Measurements from ENCODE around the gene GIPC1.
A peak's percentile ranks its signal among the peaks of the same experiment; 100 is the strongest.

Gene GIPC1

GRCh38 chr19:14449321-14449720 lies 46.6 kb downstream of the GIPC1 start:
- no peak overlapping the region for H3K27ac Mint-ChIP-seq
- no peak for TF ChIP-seq CTCF (IDR thresholded peaks at IDR 0.05; ENCODE audit: unreplicated experiment in 3 of 3)
- H3K9me3 Mint-ChIP-seq: no peaks in the 10 kb centered on the region
- no peaks in the 10 kb centered on the region for H3K27me3 Mint-ChIP-seq (ENCODE audit: low read depth)
- no peaks in the 10 kb centered on the region for H3K4me1 Mint-ChIP-seq
- no peak overlapping the region for H3K4me3 Mint-ChIP-seq
- H3K36me3 Mint-ChIP-seq (ENCODE audit: low read depth): peaks cover 56% of the 10 kb centered on the region

GRCh38 chr19:14446336-14447036 lies 49.4 kb downstream of the GIPC1 start:
- Mint-ChIP-seq H3K4me3 (no peak overlapping the region), H3K27me3 (ENCODE audit: low read depth) (no peaks in the 10 kb centered on the region), H3K4me1 (peaks cover 3% of the 10 kb centered on the region), H3K36me3 (ENCODE audit: low read depth) (peaks cover 65% of the 10 kb centered on the region), H3K27ac (no peak overlapping the region), H3K9me3 (no peaks in the 10 kb centered on the region)
- no peak for TF ChIP-seq CTCF (IDR thresholded peaks at IDR 0.05; ENCODE audit: unreplicated experiment in 3 of 3)

GRCh38 chr19:14443632-14444216 lies 52.2 kb downstream of the GIPC1 start:
- no peaks in the 10 kb centered on the region for H3K27me3 Mint-ChIP-seq (ENCODE audit: low read depth)
- H3K4me3 Mint-ChIP-seq: no peak overlapping the region
- H3K27ac Mint-ChIP-seq: no peak overlapping the region
- TF ChIP-seq CTCF (IDR thresholded peaks at IDR 0.05; ENCODE audit: unreplicated experiment in 3 of 3): no peak
- no peaks in the 10 kb centered on the region for H3K9me3 Mint-ChIP-seq
- peaks cover 20% of the 10 kb centered on the region for H3K4me1 Mint-ChIP-seq
- H3K36me3 Mint-ChIP-seq (ENCODE audit: low read depth): peaks cover 51% of the 10 kb centered on the region

- no peak for TF ChIP-seq CTCF (IDR thresholded peaks at IDR 0.05; ENCODE audit: unreplicated experiment in 3 of 3)
- Mint-ChIP-seq H3K4me3 (no peak overlapping the region), H3K9me3 (no peaks in the 10 kb centered on the region), H3K27me3 (ENCODE audit: low read depth) (no peaks in the 10 kb centered on the region), H3K4me1 (peaks cover 20% of the 10 kb centered on the region), H3K27ac (no peak overlapping the region), H3K36me3 (ENCODE audit: low read depth) (peaks cover 45% of the 10 kb centered on the region)
These were observed 52.9 kb downstream of the GIPC1 start for GRCh38 chr19:14442891-14443631.

GRCh38 chr19:14441041-14441938 lies 54.6 kb downstream of the GIPC1 start:
- H3K9me3 Mint-ChIP-seq: no peaks in the 10 kb centered on the region
- no peak for TF ChIP-seq CTCF (IDR thresholded peaks at IDR 0.05; ENCODE audit: unreplicated experiment in 3 of 3)
- H3K27ac Mint-ChIP-seq: peak overlapping the region in 1 of 3 experiments; percentile 41
- H3K4me3 Mint-ChIP-seq: no peak overlapping the region
- peaks cover 35% of the 10 kb centered on the region for H3K36me3 Mint-ChIP-seq (ENCODE audit: low read depth)
- H3K4me1 Mint-ChIP-seq: peaks cover 20% of the 10 kb centered on the region
- H3K27me3 Mint-ChIP-seq (ENCODE audit: low read depth): no peaks in the 10 kb centered on the region

Measured in nephron (organoid).